ENCODE results near the gene ZBTB24.
"Not testable (repeated sequence)": the region's sequence is repeated elsewhere in the genome, so short reads cannot be mapped to it uniquely, and the experiment has no call there.

ZBTB24 gene

DNA sequence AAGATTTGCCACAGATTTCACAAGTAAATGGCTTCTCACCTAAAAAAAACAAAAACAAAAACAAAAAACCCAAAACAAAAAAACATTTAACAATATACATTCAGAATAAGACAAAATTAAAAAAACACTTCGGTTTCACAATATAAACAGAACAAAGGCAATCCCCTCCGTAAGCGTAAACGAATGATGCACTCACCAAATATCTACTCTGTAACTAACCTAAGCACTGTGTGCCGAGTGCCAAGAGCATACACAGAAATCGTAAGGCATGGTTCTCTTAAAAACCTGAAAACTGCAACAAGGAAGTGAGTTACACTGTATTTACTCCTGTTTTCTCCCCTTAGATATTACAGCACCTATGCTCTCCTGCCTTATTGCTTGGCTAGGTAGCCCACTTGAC lies 15.3 kb downstream of the ZBTB24 start:
- DNase-seq = no peak

DNA sequence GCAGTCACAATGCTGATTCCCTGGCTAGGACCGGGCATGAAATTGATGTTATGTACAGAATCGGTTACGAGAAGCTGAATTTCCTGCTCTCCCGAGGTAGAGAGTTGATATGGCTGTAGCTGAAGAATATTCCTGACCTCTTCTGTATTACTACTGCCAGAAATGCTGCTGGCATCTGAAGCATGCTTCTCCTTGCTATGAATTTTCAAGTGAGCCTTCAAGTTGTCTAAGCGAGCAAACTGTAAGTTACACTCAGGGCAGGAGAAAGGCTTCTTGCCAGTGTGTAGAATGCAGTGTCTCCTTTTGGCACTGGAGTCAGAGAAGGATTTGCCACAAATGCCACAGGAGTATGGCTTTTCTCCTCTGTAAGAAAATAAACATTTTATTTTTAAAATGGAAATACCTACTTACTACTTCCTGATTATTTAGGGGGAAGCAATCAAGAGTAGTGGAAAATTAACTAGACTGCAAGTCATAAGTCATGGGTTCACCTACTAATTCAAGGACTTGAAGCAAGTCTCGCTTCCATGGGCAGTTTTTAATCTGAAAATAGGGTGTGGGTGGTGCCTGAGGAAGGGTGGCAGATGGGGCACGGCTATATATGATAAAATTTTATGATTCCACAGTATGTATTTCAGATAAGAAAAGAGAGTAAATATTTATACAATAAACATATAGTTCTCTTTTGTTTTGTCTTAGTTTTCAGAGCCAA lies 16.7 kb downstream of the ZBTB24 start:
- DNase-seq = no peak

DNA sequence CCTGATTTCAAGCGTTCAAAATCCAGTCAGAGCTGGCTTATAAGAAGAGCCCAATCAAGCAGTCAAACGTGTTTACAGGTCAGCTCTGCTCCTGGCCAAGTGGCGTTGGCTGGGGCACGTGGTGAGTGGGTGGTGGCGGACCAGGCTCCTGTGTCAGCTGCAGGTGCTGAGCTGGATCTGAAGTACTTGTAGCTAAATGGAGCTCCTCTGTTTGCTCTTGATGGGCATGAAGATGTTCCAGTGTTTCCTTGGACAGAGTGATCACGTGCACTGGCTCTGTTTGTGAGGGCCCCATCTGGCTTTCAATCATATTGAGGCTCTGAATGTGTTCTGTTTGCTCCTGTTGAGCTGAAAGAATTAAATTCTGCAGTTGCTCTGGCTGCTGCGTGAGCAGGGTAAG lies 17.2 kb downstream of the ZBTB24 start:
- peak; percentile 34 for DNase-seq

DNA sequence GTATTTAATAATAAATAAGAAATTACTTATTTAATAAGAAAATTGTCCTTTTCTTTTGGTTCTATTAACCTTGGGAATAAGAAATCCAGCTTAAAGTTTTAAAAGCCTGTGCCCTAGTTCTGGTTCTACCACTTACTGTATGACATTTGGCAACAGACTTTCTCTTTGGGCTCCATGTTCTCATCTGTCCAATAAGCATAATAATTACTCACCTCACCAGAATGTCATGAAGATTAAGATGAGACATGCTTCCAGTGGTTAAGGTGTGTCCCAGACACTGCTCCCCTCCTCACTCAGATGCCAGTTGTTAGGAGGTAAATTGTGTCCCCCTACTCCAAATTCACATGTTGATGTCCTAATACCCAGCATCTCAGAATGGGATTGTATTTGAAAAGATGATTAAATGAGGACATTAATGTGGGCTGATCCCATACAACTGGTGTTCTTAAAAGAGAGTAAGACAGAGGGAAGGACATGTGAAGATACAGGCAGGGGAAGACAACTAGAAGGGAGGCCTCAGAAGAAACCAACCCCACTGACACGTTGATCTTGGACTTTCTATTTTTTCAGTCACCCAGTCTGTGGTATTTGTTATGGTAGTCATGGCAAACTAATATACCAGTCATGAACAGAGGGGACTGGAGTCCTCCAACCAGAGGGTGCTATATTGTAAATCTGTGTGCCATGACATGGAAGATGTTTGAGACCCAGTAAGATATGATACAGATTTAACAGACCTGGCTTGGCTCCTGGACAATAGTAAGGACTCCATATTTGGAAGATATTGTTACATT lies 21.1 kb downstream of the ZBTB24 start:
- DNase-seq = no peak

DNA sequence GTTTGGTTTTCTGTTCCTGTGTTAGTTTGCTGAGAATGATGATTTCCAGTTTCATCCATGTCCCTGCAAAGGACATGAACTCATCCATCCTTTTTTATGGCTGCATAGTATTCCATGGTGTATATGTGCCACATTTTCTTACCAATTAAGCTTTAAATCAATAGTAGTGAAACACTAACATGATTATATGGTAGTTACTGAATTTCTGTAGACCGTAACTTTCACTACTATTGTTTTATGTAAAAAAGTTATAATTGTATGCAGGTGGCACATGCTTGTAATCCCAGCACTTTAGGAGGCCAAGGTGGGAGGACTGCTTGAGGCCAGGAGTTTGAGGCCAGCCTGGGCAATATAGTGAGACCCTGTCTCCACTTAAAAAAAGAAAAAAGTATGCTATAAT lies 21.8 kb downstream of the ZBTB24 start:
- DNase-seq = not testable (repeated sequence)

DNA sequence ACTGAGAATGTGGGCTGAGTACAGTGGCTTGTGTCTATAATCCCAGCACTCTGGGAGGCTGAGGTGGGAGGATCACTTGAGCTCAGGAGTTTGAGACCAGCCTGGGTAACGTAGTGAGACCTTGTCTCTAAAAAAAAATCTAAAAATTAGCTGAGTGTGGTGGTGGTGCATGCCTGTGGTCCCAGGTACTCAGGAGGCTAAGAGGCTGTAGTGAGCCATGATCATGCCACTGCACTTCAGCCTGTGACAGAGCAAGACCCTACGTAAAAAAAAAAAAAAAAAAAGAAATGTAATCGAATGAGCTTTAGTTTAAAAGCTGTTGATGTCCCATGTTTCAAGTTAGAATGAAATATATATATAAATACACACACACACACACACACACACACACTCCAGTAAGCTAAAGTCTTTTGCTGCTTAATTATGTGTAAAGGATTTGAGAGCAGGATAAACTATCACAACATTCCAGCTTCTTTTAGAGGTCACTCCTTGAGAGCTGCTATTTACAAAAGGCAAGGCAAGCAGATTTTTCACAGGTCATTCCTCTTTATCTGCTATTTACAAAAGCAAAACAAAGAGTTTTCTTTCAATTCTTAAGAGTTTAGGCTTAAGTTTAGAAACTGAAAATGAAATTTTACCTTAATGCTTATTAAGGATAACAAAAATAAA lies 22.7 kb downstream of the ZBTB24 start:
- no peak for DNase-seq

DNA sequence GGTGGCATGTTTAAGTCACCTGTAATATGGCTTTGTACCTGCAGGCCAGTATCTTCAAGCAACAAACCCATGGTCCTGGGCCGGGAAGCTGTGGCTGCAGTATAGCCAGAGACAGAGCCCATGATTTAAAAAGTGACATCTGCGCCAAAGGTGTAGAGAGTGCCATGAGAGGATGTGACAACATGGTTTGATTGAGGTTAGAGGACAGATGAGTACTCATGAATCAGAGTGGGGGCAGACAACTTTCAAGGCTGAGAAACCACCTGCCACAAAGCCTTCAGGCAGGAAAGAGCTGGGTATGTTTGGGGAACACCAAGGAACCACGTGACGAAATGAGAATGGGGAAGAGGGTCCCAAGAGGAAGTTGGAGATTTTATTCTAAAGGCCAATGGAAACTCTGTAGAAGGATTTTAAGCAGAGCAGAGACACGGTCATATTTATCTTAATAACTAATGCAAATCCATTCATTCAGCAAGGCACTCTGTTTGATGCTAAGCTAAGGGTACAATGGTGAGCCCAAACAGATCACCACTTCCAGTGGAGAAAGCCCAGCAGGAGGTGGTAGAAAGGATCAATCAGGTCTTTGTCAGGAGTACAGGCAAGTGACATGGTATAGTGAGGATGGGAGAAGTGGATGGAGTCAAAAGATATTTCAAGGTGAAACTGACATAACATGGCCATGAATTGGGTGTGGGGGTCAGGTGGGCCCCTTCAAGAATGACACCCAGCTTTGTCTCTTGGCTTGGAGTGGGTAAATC lies 24.1 kb downstream of the ZBTB24 start:
- no peak for DNase-seq

DNA sequence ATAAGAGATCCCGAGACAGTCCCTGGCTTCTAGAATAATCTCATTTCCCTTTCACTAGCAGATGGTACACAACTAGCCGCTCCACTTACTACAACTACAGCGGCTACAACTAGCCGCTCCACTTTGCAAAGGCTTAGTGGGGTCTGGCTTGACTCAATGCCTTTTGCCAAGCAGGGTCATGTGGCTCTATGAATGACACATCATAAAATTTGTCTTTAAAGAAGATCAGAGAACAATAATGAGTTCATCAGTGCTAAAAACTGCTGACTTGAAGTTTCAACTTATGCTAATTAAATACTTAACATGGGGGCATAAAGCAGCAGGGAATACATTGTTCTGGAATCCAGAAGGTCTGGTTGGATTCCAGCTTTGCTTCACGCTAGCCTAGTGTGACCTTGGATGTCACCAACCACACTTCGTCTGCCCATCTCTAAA lies 25.4 kb downstream of the ZBTB24 start:
- DNase-seq = no peak

DNA sequence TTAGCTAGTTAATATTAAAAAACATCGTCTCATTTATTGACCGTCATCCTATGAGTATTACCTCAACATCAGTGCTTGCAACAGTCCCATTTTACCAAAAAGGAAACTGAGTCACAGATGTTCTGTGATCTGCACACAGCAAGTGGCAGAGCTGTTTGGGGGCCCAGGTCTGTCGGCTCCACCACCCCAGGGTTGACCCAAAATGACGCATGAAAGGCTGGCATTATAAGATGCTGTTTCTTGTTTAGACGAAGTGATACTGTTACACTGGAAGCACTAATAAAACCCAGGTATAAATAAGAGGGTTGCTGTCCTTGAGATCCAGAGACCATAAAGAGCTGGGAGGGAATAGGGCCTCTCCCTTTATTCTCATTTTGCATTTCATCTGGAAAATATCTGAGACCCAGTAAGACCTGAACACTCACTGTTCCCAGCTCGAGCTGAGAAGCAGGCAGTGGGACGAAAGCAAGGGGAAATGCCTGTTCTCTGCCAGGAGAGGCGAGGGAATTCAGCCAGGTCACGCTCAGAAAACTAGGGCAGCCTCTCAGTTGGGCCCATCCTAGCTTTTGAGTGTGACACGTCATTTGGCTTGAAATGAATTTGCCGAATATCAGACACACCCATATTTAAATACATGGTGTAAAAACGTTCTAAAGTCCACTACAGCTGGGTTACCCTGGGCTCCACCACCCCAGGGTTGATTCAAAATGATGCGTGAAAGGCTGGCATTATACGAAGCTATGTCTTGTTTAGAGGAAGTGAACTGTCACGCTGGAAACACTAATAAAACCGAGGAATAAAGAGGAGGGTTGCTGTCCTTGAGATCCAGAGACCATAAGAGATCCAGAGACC lies 26.1 kb downstream of the ZBTB24 start:
- no peak for DNase-seq

DNA sequence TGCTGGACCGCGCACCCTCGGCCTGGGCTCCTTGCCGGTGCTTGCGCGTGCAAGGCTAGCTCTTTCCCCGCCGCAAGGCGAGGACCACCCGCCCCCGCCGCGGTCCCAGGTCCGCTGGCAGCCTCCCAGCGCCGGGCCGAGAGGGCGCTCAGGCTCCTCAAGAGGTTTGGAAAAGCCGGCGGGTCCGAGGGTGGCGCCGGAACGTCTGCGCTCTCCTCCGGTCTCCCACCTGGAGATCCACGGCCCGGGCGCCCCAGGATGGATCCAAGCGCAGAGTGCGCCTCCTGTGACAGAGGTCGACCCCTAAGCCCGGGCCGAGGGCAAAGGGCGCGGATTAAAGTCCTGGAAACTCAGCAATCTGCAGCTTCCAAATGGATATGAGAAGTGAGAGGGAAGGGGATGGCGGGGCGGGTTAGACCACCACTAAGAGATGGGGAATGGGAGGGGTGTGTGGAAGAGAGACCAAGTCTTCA lies 26.9 kb downstream of the ZBTB24 start:
- DNase-seq = peak; percentile 77

DNA sequence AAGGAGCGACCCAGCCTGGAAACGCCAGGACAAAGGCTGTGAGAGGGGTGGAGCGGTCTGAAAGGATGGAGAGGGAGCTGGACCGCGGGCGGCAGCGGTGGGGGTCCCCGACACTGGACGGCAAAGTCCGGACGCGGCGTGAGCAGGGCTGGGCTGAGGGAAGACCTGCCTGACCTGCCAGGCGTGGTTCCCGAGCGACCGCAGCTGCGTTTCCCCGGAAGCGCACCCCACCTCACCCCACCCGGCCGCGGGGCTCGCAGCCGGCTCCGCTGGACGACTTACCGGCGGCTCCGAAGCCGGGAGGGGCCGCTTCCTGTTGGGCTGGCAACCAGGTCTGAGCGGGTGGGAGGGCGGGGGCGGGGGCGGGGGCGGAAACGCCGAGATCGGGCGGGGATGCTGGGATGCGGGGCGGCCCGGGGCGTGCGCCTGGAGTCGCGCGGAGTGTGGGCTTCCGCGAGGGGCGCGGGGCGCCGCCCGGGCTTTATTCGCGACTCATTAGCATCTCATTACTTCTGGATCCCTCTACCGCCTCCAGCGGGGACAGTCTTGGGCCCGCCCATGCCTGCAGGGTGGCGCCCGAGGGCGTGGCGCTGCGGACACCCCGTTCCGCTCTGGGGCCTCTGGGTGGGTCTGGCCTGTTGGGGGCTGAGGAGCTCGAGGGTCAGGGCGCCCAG lies 27.4 kb downstream of the ZBTB24 start, which contains the start of gene MICAL1:
Gene MICAL1, minus strand, starts transcription at position 336 of the 674 bp plus-strand sequence. CDS start 1,576 bp downstream, outside the sequence.
- DNase-seq = peak; percentile 77

DNA sequence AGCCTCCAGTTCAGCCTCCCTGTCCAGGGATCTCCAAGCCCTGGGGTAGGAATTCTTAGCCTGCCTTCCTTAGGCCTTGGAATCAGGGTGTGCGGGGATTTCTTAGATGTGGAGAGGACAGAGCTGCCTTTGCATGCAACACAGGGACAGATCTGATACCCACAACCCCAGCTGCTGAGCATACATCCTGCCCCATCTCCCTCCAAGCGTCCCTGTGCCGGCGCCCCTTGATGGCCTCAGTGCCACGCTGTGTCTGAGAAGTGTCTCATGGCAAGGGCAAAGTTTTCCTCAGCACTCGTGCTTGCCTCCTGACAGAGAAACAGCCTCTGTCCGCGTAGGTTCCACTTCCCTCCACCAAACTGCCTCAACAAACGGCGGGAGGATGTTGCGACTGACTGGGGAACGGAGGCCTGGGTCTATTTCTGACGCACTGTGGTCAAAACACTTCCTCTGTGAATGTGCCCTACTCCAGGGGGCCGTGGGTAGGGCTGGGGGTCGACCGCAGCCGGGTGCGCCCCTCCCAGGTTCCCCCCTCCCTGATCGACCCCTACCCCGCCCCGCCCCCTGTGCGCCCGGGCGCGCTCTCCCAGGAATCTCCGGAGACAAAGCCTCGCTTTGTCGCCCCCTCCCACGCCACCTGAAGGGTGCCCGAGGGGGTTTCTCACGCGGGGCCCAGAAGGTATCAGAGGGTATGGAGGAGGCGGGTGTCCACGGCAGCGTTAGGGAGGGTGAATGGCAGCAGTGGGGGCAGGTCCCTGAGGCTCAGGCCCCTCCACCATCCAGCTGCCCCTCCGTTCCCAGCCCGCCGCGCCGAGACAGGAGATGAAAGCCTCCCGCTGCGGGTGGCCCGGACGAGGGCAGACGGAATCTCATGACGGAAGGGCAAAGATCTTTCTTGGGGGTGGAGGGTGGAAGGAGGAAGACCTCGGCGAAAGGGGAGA lies 28.3 kb downstream of the ZBTB24 start:
- DNase-seq = no peak

DNA sequence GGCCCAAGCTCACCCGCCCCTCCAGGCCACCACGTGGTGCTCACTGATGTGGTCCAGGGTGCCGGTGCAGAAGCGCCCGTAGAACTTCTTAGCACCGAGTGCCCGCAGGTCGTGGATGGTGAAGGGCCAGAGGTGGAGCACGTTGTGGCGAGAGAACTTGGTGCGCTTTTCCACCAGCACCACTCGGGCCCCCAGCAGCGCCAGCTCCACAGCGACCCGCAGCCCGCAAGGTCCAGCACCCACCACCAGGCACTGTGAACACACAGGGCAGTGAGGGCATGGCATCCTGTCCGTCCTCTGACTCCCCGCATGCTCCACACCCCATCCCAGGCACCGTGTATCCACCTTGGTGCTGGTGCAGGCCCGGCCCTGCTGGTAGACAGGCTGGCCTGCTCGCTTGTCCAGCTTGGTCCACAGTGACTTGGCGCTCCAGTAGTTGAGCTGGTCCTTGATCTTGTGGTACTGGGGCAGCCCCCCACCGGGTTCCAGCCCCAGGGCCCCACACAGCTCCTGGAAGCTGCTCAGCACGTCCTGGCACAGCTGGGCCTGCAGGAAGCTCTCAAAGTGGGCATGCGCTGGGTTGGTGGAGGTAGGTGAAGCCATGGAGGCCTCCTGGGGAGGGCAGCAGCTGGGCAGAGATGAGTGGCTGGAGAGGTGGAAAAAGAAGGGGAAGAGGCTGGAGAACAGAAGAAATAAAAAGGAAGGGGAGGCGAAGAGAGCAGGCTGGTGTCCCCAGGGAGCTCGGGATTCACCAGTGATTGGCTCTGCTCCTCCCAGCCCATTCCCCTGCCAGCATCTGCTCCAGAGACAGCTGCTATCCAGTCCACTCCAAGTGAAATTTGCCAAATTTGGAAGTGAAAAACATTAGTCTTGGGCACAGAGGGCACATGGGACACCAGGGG lies 29.2 kb downstream of the ZBTB24 start:
- DNase-seq = peak; percentile 46

DNA sequence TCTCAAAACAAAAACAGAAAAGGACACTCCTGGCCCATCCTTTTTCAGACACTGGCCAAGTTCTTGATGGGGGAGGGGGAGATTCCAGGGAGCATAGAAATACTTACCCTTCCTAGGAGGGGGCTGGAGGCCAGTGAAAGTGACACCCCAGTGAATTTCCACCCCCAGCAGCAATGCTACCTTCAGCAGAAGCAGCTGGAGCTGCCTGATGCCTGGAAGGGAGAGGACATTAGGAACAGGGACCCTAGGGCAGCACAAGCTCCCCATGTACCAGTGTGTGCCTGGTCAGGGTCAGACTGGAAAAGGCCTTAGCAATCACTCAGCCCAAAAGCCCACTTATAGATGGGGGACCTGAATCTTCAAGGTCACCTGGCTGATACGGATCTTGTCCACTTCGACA lies 29.9 kb downstream of the ZBTB24 start:
- DNase-seq = no peak

DNA sequence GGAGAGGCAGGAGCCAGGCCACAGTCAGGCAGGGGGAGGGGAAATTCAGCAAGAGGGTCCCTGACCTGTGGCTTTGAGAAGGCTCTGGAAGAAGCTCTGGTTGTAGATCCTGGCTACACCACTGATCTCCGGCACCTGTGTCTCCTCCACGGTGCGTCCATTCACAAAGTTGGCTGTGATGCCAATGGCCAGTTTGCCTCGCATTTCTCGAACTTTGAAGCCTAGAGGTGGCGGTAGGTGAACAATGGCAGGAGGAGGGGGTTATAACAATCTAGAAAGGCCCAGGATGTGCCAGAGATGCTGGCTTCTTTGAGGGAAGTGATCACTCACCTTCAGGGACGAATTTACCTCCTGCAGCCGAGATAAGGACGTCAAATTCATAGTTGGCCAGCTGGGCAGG lies 30.8 kb downstream of the ZBTB24 start:
- DNase-seq = no peak

DNA sequence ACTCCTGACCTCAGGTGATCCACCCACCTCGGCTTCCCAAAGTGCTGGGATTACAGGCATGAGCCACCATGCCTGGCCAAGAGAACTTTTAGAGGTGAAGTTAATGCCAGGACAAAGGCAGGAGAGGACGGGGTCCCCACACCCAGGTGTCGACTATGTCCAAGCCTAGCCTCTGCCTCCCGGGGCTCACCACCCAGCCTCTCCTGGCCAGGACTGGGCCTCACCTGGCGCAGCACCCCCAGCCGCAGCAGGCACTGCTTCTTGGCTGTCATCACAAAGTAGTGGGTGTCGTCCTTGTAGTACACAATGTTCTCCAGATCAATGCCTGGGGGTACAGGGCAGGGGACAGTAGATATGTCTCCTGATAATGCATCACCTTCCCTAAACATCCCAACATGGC lies 31.6 kb downstream of the ZBTB24 start:
- no peak for DNase-seq

DNA sequence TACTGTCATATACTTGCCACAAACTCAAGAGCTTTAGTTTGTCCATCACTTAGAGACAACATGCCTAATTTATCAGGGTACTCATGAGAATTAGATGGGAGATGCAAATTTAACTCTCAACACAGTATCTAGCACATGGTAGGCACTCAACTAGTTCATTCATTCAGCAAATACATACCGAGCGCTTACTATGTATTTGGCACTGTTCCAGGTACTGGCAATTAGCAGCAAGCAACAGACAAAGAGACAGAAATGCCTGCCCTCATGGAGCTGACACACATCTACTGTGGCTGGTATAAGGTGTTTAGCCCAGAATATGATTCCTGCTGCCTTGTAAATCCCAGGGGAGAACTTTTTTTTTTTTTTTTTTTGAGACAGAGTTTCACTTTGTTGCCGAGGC lies 32.2 kb downstream of the ZBTB24 start:
- DNase-seq = no peak

DNA sequence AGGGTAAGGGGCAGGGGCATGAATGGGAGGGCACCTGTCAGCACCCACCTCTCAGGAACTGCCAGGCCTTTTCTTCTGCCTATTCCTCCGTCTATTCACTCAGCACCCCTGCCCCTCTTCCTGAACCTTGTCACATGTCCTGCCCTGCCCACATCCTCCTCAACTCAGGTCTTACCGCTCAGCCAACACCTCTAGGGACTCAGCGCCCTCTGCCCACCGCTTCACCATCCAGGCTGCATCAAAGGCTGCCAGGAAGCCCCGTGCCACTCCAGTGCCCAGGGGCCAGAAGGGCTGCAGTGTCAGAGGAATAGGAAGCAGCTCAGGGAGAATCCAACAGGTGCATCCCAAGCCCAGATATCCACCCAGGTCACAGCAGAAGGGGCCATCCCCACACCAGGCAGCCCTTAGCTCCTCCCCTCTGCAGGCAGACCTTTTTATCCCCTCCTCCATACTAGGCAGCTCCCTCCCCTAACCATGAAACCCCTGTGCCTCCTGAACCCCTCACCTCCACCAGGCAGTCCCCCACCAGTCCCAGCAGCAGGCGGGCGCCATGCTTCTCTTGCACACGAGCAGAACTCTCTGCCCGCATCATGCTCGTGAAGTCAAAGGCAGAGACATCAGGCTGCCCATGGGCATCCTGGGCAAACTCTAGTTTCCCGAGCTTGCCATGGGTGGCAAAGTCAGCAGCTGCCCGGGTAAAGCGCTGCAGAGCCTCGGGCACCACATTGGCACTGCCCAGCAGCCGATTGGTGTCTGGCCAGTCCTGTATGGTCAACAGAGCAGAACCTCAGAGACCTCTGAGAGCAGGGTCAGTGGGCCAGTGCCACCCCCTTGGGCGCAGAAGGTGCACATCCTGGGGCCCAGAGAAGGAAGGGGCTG lies 33.0 kb downstream of the ZBTB24 start:
- no peak for DNase-seq
